ENCODE data around the gene FBN2.

DNA sequence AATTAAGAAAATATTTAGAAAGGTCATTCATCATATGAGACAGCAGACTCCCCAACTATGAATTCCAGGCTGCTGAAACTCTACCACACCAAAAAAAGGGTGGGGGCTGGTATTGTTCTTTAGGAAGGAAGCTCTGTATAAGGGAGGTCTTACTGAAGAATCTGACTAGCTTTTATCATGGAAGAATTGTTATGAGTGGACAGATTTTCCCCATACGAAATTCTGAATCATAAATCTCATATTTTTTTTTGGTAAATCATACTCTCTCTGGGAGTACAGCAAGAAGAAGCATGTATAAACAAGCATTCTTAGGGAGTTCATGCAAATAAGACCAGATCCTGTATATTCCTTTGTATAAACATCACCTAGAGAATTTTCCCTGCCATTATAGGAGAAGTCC, 234.5 kb downstream of the FBN2 start:
- TF ChIP-seq, protein P1, sequence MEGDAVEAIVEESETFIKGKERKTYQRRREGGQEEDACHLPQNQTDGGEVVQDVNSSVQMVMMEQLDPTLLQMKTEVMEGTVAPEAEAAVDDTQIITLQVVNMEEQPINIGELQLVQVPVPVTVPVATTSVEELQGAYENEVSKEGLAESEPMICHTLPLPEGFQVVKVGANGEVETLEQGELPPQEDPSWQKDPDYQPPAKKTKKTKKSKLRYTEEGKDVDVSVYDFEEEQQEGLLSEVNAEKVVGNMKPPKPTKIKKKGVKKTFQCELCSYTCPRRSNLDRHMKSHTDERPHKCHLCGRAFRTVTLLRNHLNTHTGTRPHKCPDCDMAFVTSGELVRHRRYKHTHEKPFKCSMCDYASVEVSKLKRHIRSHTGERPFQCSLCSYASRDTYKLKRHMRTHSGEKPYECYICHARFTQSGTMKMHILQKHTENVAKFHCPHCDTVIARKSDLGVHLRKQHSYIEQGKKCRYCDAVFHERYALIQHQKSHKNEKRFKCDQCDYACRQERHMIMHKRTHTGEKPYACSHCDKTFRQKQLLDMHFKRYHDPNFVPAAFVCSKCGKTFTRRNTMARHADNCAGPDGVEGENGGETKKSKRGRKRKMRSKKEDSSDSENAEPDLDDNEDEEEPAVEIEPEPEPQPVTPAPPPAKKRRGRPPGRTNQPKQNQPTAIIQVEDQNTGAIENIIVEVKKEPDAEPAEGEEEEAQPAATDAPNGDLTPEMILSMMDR (conservative IDR thresholded peaks at IDR 0.05; ENCODE audit: low read depth, low read length): no peak
- TF ChIP-seq, protein P2, sequence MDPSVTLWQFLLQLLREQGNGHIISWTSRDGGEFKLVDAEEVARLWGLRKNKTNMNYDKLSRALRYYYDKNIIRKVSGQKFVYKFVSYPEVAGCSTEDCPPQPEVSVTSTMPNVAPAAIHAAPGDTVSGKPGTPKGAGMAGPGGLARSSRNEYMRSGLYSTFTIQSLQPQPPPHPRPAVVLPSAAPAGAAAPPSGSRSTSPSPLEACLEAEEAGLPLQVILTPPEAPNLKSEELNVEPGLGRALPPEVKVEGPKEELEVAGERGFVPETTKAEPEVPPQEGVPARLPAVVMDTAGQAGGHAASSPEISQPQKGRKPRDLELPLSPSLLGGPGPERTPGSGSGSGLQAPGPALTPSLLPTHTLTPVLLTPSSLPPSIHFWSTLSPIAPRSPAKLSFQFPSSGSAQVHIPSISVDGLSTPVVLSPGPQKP (IDR thresholded peaks at IDR 0.05; ENCODE audit: borderline replicate concordance, low read depth, low read length): no peak
- TF ChIP-seq POLR2A (IDR thresholded peaks at IDR 0.05; ENCODE audit: low read depth, low read length) (no peak), CHD1 (IDR thresholded peaks at IDR 0.05; ENCODE audit: low read depth, low read length) (no peak), MAZ (IDR thresholded peaks at IDR 0.05; ENCODE audit: borderline replicate concordance, low read depth, low read length) (no peak), BHLHE40 (IDR thresholded peaks at IDR 0.05; ENCODE audit: low read depth, low read length) (no peak), MXI1 (IDR thresholded peaks at IDR 0.05; ENCODE audit: borderline replicate concordance, low read depth, low read length) (no peak), RCOR1 (IDR thresholded peaks at IDR 0.05; ENCODE audit: insufficient replicate concordance, low read length) (no peak), MAFK (IDR thresholded peaks at IDR 0.05; ENCODE audit: low read depth, low read length) (no peak), RFX5 (IDR thresholded peaks at IDR 0.05; ENCODE audit: low read depth, low read length) (no peak), CEBPB (IDR thresholded peaks at IDR 0.05; ENCODE audit: low read depth, low read length) (no peak), RAD21 (IDR thresholded peaks at IDR 0.05; ENCODE audit: low read length) (no peak), SMC3 (IDR thresholded peaks at IDR 0.05; ENCODE audit: low read depth, low read length) (no peak)
- TF ChIP-seq, protein P3, sequence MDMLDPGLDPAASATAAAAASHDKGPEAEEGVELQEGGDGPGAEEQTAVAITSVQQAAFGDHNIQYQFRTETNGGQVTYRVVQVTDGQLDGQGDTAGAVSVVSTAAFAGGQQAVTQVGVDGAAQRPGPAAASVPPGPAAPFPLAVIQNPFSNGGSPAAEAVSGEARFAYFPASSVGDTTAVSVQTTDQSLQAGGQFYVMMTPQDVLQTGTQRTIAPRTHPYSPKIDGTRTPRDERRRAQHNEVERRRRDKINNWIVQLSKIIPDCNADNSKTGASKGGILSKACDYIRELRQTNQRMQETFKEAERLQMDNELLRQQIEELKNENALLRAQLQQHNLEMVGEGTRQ (IDR thresholded peaks at IDR 0.05; ENCODE audit: low read depth, low read length): no peak
